GM21381 (cell line): ENCODE data around the gene URB1.

Experiments
- ATAC-seq: cut with Tn5 transposase; IDR thresholded peaks from one replicate; pipeline ENCODE4 v1.9.1; 2021; ENCODE audit warnings: mild to moderate bottlenecking, moderate library complexity; ENCODE audit not compliant: unreplicated experiment

The URB1 gene

GRCh38 chr21:32346951-32347350, 45.9 kb downstream of the URB1 start:
- ATAC-seq = no peak

DNA sequence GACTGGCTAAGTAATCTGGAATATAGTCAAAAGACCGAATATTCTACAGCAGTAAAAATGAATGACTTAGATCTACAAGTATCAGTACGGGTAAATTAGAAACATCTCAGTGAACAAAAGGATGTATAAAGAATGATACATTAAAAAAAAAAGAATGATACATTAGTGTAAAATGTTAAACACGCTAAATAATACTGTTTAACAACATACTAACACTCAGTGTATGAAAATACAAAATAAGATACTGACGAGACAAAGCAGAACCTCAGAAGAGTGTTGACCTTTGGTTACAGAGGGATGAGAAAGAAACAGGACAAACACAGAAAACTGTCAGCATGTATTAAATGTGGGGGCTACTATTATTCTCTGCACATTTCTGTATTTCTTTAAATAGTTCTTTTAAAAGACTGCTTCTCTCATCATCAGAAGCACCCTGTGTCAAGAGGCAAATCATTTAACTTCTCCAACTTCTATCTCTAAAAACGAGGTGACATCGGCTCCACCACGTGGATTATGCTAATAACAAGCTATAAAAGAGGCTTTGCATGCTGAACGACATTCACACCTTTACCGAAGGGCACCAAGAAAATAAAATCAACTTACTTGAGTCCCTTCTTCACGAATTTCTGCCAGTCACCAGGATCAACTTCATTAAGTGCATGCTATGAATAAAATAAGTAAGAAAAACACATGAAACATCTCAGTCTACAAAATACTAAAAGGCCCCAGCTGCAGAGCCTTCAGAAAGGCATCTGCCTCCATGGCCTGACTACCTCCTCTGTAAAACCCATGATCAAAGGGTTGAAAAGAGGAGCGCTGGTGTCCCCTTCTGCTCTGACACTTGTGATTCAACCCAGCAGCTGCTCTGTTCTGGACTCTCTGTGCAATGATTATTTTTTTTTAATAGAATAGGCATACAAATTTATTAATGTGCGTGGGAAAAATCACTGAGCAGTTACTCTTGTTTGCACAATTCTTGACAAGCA, 51.7 kb downstream of the URB1 start:
- ATAC-seq = no peak

- no peak for ATAC-seq
Measured at GRCh38 chr21:32338209-32338921, 54.4 kb downstream of the URB1 start.

- ATAC-seq = no peak
Measured at GRCh38 chr21:32337206-32337605, 55.6 kb downstream of the URB1 start.

GRCh38 chr21:32336711-32337110, 56.1 kb downstream of the URB1 start:
- no peak for ATAC-seq

- ATAC-seq = no peak
Measured at GRCh38 chr21:32335601-32336575, 56.9 kb downstream of the URB1 start.

GRCh38 chr21:32334980-32335531, 57.8 kb downstream of the URB1 start:
- no peak for ATAC-seq

- ATAC-seq = no peak
Measured at GRCh38 chr21:32333953-32334673, 58.7 kb downstream of the URB1 start.

DNA sequence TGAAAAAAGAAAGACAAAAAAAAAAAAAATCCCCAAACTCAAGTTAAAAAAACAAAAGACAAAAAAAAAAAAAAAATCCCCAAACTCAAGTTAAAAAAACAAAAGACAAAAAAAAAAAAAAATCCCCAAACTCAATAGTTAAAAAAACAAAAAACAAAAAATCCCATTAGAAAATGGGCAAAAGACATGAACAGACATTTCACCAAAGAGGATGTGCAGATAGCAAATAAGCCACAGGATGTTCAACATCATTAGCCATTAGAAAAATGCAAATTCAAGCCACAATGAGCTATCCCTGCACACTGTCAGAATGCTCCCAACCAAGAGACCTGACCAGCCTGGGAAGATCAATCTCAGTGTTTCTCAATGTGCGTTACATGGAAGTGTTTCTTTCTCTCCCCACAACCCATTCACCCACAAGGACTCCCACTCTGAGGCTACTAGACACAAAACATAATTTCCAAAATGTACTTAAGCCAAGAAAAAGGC, 60.3 kb downstream of the URB1 start:
- ATAC-seq = no peak

DNA sequence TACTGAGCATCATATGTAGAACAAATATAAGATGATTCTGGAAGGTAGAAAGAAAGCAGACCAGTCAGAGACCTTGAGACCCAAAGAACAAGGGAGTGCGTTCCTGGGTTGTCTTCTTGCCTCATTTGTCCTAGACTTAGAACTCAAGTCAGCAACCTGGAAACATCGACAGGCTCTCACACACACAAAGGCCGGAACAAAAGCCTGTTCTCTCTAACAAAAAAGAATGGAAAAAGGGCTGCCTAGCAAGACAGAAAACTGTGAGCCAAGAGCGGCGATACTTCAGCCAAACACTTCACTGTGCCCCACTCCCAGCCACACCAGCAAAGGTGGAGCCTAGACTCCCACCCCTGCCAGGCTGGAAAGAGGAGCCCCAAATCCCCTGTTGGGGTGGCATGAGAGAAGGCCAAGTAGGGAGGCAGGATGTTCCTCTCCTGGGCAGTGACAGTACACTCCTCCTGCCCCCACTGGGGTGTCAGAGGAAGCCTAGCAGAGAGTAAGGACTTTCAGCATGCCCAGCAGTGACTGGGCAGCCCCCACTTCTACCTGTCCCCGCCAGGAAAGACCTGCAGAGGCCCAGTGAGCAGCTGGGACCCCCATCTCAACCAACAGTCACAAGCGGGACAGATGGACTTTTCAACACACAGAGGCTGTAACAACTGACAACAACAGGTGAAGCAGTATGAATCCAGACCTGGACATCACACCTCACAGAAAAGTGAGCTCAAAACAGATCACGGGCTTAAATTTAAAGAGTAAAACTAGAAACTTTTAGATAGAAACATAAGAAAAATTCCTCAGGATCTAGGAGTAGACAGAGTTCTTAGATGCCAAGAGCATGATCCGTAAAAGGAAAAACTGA, 61.1 kb downstream of the URB1 start:
- no peak for ATAC-seq

DNA sequence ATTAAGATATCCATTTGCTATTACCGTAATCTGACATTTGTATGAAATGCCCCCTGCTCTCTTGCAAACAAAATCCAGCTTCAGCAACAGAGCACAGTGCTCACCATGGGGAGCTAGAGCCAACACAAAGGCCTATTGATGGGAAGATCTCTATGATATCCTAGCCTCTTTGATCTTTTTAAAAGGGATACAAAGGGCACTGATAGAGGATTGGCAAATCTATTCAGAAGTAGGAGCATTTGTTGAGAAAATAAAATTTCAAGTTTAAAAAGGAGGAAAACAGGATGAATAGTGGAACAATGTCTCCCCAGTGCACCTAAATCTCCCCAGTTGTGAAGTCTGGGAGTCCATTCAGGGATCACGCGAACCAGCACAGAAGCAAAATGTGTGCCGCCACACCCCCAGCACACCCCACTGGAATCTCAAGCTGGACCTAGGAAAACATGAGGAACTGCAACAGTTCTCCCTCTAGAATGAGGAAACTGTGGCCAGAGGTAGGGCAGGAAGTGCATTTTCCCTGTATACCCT, 62.0 kb downstream of the URB1 start:
- ATAC-seq = no peak

- ATAC-seq = no peak
Measured at GRCh38 chr21:32329776-32330175, 63.0 kb downstream of the URB1 start.

DNA sequence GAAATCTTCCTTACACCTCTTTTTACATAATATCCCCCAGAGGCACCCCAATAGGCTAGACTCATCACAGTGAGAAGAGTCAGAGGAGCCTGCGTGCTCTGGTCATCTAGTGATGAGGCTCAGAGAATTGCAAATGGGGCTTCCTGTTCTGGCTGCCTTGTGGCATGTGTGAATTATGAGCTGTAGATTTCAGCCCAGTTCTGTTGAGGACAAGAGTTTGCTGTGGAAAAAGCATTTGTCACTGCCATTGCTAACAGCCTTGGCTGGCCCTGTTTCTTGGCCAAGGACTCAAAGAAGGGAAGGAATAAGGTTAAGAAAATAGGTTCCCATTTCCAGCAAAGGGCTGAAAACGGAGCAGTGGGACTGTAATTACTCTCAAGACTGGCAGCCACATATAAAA, 63.5 kb downstream of the URB1 start:
- no peak for ATAC-seq

DNA sequence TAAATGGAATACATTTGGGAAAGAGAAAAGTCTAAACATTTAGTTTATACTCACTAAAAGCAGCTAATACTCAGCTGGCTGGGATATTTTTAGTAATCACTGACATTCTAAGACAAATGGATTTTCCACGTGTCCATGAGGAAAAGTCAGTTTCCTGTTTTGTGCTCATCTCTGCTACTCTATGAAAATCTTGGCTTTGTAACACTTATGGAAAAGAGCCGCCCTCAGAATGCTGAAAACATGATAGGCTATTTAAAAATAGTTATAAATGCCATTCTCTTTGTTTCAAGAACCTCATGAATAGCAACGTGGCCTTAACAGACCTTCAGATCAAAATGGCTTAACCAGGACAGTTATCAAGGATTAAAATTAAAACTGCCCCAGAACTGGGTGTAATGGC, 64.2 kb downstream of the URB1 start:
- no peak for ATAC-seq

DNA sequence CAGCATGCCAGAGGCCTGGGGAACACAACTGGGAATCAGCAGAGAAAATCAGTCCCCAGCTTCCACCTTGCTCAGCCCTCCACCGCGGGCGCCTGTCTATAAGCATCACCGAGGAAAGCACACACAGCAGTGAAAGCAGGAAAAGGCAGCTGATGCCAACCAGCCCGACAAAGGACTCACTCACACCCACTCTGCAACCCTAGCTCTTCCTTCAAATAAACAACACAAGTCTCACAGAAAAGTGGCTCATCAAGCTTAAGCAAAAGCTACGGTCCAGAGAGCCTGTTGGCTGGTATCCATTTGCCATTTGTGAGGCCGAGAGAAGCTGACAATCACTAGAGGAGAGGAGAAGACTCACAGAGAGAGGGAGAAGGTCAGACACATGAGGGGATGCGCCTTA, 67.1 kb downstream of the URB1 start:
- no peak for ATAC-seq

- no peak for ATAC-seq
Measured at GRCh38 chr21:32322676-32323075, 70.1 kb downstream of the URB1 start.

GRCh38 chr21:32322103-32322502, 70.7 kb downstream of the URB1 start:
- no peak for ATAC-seq

GRCh38 chr21:32321480-32321879, 71.3 kb downstream of the URB1 start:
- ATAC-seq = no peak

DNA sequence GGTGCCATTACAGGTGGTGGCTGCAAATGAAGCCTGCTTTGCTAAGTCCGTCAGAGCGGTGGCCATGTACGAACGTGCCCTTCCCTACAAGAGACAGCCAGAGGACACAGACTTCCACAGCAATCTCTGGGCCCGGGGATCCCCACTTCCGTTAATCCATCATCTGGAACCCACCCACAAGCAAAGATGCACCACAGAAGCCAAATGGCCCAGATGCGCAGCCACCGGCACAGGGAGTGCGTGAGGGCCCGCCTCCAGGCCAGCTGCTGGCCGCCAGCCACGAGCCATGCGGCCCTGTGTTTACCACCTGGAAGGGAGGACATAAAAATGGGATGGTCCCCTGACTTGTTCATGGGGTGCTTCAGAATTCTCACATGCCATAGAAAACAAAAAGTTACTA, 72.1 kb downstream of the URB1 start:
- ATAC-seq = no peak
